ENCODE data around the gene ESYT2.
"Not testable (repeated sequence)": the region's sequence is repeated elsewhere in the genome, so short reads cannot be mapped to it uniquely, and the experiment has no call there.

Gene ESYT2, protein sequence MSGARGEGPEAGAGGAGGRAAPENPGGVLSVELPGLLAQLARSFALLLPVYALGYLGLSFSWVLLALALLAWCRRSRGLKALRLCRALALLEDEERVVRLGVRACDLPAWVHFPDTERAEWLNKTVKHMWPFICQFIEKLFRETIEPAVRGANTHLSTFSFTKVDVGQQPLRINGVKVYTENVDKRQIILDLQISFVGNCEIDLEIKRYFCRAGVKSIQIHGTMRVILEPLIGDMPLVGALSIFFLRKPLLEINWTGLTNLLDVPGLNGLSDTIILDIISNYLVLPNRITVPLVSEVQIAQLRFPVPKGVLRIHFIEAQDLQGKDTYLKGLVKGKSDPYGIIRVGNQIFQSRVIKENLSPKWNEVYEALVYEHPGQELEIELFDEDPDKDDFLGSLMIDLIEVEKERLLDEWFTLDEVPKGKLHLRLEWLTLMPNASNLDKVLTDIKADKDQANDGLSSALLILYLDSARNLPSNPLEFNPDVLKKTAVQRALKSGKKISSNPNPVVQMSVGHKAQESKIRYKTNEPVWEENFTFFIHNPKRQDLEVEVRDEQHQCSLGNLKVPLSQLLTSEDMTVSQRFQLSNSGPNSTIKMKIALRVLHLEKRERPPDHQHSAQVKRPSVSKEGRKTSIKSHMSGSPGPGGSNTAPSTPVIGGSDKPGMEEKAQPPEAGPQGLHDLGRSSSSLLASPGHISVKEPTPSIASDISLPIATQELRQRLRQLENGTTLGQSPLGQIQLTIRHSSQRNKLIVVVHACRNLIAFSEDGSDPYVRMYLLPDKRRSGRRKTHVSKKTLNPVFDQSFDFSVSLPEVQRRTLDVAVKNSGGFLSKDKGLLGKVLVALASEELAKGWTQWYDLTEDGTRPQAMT

DNA sequence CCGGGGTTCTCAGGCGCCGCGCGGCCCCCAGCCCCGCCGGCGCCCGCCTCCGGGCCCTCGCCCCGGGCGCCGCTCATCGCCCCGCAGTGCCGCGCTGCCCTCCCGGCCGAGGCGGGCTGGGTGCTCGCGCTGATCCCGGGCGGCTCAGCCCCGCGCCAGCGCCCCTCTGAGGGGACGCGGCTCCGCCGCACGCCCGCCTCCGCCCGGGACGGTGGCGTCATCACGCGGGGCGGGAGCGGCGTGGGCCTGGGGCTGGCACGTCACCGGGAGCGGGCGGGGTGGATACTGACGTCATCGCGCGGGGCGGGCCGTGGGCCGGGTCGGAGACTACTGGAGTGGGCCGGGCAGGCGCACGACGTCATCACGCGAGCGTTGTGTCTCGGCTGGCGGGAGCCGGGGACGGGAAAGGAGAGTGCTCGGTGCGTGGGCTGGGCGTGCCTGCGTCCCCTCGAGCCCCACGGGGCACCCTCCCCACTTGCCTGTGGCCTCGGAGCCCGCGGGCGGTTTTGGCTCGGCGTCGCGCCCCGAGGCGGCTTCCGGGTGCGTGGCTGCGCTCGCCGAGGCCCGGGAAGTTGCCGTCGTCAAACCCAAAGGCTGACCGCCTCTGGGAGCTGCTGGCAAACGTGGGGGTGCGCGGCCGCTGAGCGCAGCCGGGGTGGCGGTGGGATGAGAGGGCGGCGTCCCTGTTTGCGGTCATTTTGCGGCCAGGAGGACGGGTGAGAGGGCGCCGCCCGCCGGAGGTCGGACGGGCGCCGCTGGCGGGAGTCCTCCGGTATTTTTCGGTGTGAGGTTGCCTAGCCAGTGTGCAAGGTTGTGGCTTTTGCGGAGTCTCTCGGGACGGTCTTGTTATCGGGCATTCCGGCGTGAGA is at the start of gene ESYT2:
Gene ESYT2, minus strand, starts transcription at position 168 of the 869 bp plus-strand sequence. Its CDS starts 91 bp downstream, at position 77.
- peak; percentile 97 for DNase-seq (ENCODE audit: low read depth, low spot score)

DNA sequence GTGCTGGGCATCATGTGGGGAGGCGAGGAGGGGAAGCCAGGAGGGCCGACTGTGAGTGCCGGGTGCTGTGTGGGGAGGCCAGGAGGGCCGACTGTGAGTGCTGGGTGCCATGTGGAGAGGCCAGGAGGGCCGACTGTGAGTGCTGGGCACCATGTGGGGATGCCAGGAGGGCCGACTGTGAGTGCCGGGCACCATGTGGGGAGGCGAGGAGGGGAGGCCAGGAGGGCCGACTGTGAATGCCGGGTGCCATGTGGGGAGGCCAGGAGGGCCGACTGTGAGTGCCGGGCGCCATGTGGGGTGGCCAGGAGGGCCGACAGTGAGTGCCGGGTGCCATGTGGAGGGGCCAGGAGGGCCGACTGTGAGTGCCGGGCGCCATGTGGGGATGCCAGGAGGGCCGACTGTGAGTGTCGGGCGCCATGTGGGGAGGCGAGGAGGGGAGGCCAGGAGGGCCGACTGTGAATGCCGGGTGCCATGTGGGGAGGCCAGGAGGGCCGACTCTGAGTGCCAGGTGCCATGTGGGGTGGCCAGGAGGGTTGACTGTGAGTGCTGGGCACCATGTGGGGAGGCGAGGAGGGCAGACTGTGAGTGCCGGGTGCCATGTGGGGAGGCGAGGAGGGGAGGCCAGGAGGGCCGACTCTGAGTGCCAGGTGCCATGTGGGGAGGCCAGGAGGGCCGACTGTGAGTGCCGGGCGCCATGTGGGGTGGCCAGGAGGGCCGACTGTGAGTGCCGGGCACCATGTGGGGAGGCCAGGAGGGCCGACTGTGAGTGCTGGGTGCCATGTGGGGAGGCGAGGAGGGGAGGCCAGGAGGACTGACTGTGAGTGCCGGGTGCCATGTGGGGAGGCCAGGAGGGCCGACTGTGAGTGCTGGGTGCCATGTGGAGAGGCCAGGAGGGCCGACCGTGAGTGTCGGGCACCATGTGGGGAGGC is 49.1 kb upstream of the ESYT2 start:
- not testable (repeated sequence) for DNase-seq (ENCODE audit: low read depth, low spot score)

DNA sequence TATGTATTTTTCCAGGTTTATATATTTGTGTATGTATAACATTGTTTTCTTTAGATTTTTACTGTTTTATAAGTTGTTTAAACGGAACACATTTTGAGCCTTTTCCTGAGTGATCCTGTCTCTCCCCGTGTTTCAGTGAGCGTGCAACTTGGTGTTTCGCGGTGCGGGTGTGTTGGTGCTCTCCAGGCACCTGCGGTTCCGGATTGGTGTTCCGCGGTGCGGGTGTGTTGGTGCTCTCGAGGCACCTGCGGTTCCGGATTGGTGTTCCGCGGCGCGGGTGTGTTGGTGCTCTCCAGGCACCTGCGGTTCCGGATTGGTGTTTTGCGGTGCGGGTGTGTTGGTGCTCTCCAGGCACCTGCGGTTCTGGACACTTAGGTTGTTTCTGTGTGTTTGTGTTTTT is 47.7 kb upstream of the ESYT2 start:
- no peak for DNase-seq (ENCODE audit: low read depth, low spot score)

DNA sequence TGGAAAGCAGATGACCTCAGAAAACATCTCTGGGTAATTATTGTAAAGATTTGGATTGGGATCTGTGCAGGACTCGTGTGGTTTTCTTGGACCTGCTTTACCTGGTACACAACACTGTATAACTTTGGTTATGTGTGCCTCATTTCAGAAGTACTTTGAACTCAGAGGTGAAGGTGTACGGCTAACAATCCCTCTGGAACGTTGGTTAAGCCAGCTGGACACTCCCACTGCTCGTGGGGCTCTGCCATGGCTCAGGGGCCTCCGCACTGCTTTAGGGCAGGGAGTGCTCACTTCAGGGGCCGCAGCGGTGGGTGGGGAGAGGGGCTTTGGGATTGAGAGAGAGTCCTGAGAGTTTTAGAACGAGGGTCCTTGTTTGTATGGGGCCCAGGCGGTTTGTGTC is 40.6 kb upstream of the ESYT2 start:
- DNase-seq (ENCODE audit: low read depth, low spot score), result no peak

DNA sequence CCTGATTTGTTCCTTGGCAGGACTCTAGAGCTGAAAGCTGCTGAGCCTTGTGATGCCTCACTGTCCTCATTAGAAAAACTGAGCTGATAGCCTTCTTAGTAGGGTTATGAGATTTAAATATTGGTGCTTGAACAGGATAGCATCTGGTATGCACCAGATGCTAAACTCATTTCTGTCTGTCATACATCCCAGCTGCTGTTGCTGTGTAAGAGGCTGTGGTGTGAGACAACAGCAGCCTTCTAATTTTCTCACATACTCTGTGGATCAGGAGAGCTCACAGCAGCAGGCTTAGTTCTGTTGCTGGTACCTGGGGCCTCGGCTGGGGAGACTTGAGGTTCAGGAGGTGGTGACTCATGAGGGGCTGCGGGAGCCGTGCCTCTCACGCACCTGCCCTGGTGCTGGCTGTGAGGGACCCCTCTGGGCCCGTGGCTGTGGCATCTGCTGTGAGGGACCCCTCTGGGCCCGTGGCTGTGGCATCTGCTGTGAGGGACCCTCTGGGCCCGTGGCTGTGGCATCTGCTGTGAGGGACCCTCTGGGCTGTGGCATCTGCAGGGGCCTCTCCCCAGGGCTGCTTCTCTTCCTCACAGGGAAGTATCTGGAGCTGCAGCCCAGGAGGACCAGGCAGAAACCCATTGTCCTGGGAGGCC is 39.6 kb upstream of the ESYT2 start:
- DNase-seq (ENCODE audit: low read depth, low spot score), result no peak

DNA sequence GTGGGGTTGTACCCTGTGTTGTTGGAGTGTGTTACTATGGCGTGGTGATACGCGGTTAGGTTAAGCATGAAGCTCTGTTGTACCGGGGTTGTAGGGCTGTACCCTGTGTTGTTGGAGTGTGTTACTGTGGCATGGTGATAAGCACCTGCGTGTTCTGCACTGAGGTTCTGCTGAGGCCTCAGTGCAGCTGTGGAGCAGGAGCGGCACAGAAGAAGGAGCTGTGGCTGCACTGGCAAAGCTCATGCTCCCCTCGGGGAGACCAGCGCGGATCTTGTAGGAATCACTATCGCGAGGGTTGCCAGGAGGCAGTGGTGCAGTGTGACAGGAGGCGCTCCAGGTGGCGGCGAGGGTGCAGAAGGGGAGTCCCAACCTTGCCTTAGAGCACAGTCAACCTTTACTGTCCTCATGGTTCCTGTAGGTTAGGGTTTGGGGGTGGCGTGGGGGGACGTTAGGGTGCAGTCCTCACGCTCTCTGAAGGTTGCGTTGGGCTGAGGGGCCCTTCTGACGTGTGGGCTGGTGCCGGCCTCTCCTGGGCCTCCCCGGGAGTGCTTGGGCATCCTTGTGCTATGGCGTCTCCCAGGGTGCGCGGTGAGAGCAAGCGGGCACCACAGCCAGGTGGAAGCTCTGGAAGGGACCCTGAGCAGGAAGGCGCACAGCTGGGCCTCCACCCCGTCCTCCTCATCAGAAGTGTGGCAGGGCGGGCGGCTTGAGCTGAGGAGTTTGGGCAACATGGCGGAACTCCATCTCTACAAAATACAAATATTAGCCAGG is 38.1 kb upstream of the ESYT2 start:
- DNase-seq (ENCODE audit: low read depth, low spot score), result no peak

DNA sequence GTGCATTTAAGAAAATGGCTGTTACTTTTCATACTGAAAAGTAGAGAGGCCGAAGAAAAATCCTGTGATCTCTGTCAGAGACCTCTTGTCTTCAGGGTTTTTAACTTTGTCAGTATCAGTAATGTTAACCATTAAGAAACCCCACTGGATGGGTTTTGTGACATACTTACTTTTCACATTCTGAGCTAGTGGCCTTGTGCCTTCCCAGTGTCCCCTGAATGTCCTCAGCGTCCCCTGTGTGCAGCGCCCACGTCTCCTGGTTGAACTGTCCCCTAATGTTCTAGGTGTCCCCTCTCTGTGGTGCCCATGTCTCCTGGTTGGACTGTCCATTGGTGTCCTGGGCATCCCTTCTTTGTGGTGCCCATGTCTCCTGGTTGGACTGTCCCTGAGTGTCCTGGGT is 36.7 kb upstream of the ESYT2 start:
- DNase-seq (ENCODE audit: low read depth, low spot score), result no peak

DNA sequence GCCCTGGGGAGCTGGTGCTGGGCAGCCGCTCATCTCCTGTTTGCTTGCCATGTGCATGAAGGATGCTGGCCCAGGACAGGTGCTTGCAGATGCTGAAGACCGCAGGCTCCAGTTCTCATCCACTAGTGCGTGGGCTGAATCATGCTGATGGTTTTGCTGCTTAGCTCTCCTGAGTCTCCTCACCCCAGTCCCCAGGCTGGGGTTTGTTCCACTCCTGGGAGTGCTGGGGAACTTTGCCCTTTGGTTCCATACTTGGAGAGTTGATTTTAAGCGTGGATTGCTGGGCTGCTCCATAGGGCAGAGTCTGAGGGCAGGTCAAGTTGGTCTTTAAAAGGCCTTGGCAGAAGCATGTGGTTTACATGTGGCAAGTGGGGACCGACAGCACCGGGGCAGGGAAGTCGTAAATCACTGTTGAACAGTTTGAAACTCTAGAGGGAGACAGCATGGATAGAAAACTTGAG is 36.2 kb upstream of the ESYT2 start:
- DNase-seq (ENCODE audit: low read depth, low spot score), result no peak

DNA sequence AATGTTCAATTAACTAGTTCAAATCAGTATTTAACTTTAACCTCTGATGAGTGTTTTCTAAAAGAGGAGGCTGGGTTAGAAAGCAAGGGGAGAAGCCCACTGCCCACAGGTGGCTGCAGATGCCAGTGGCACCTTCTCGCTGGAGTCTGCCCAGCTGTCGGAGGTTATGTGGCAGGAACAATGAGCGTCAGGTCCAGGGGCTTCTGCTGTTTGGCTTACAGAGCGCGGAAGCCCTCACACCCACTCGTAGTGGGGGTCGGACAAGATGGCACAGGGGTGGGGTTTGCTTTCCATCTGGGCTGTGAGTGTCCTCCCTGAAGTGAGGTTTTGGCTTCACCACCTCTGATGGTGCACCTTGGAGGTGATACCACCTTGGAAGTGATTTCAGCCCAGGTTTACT is 35.5 kb upstream of the ESYT2 start:
- no peak for DNase-seq (ENCODE audit: low read depth, low spot score)

DNA sequence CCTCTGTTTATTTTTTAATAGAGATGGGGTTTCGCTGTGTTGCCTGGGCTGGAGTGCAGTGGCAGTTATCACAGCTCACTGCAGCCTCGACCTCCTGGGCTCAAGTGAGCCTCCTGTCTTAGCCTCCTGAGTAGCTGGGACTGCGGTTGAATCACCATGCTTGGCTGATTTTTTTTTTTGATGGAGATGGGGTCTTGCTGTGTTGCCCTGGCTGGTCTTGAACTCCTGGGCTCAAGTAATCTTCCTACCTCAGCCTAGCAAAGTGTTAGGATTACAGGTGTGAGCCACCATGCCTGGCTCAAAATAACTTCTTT is 35.2 kb upstream of the ESYT2 start:
- no peak for DNase-seq (ENCODE audit: low read depth, low spot score)

DNA sequence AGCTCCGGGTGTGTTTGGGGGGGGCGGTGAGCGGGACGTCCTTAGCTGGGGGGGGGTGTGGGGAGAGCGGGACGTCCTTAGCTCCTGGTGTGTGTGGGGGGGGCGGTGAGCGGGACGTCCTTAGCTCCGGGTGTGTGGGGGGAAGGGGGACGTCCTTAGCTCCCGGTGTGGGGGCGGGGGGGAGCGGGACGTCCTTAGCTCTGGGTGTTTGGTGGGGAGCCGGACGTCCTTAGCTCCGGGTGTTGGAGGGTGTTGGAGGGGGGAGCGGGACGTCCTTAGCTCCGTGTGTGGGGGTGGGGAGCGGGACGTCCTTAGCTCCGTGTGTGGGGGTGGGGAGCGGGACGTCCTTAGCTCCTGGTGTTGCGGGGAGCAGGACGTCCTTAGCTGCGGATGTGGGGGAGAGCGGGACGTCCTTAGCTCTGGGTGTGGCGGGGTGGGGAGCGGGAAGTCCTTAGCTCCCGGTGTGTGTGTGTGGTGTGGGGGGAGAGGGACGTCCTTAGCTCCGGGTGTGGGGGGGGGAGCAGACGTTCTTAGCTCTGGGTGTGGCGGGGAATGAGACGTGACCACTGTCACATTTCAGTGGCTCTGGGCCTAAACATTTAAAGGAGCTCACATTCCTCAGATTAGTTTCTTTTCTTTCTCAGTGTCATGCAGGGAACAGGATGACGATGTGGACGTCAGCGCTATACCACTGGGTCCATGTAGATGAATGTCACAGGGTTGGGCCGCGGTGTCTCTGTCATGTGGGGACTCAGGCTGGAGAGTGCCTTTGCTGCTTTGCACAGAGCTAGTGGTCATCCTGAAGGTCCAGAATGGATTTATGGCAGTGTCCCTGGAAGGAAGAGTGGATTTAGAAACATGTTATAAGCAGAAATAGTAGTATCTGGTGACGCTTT is 34.5 kb upstream of the ESYT2 start:
- no peak for DNase-seq (ENCODE audit: low read depth, low spot score)

DNA sequence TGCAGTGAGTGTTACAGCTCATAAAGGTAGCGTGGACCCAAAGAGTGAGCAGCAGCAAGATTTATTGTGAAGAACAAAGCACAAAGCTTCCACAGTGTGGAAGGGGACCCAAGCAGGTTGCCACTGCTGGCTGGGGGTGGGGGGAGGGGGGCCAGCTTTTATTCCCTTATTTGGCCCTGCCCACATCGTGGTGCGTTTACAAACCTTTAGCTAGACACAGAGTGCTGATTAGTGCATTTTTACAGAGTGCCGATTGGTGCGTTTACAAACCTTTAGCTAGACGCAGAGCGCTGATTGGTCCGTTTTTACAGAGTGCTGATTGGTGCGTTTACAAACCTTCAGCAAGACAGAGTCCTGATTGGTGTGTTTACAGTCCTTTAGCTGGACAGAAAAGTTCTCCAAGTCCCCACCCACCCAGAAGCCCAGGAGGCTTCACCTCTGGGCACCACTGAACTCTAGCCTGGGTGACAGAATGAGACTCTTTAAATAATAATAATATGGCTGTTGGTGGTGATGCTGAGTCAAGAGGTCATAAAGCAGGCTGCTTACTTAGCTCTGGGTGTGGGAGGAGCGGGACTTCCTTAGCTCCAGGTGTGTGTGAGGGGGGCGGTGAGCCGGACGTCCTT is 33.8 kb upstream of the ESYT2 start:
- not testable (repeated sequence) for DNase-seq (ENCODE audit: low read depth, low spot score)

DNA sequence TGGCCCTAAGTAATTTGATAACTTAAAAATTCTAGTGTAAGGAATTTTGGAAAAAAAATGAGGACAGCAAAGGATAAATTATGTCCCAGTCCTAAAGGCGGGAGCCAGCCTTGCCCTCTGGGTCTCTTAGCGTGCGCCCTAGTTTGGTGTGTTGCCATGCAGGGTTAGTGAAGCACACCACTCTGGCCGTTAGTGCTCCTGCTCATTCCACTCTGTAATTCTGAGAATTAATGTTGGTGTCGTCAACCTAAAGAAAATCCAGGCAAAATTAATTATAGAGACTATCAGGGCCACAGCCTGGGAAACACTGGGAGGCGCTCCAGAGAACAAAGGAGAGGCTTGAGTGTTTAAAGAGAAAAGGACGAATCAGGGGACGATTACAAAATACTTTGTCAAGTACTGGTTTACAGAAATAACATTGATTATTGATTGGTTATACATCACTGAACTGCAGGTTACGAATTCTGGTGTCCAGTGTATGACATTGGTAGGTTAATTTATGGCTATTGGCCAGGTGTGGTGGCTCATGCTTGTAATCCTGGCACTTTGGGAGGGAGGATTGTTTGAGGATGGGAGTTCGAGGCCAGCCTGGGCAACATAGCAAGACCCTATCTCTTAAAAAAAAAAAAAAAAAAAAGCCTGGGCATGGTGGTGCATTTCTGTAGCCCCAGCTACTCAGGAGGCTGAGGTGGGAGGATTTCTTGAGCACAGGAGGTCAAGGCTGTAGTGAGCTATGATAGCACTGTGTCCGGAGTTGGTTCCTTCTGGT is 32.8 kb upstream of the ESYT2 start:
- DNase-seq (ENCODE audit: low read depth, low spot score), result no peak

DNA sequence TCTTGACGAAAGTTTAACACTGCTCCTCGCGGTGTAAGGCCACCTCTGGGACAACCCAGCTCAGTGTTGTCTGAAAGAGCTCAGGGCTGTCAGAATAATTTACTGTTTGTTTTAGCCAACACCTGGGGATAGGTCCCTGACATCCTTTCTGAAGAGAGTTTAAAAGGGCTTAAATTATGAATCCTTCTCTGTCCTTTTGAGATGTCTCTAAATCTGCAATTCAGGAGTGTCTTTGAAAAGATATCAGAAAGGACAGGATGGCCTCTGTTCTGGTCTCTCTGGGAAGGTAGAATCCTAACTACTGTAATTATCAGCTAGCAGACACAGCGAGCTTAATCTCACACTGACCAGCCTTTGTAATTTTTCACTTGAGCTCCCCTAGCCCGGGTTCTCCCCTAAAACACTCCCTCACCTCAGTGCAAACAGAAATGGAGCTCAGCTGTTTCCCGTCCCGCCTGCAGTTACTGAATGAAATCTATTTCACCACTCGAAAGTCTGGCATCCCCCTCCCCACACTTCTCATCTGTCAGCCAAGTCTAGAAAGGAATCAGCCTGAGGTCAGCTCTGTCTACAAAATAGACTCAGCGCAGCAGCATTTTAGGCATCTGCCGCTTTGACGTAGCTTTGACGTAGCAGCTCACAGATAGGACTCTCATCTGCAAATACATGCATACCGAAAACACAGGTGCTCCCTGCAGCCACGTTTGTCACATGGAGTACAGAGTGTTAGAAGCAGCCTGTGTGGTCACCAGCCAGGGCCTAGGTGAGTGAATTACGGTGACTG is 31.9 kb upstream of the ESYT2 start:
- no peak for DNase-seq (ENCODE audit: low read depth, low spot score)

DNA sequence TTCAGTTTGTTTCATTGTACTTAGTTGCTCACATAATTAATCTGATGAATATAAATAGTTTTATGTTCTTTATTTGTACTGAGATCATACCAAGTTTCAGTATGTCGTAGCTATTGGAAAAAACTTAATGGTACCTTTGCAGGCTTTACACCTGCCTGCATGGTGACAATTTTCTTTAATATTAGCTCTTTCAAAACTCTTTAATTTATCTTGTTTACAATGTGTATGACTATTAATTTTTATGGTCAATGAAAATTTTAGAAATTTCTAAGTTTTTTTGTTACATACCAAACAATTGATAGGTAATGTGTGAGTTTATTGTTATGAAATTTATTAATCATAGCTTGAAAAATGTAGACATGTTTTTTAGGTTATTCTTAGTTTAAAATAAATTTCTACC is 31.1 kb upstream of the ESYT2 start:
- DNase-seq (ENCODE audit: low read depth, low spot score), result no peak

Data from activated CD4-positive, CD25-positive, alpha-beta regulatory T cell treated with anti-CD3 and anti-CD28 coated beads, Interleukin-2, amount 50 U/mL, for 16 hours (primary cell).